ENCODE measurements around the gene MED10. TPM values are rescaled to one million over a fixed set of nuclear protein-coding genes. Genes with fewer than 3 reads are reported as not detected.

The MED10 gene
- total and polyA plus RNA-seq, 2 of the 4 experiments (the other 2 are of a cell fraction): 9.1 to 60.0 TPM

GRCh38 chr5:6383376-6383775 is 5.0 kb upstream of the MED10 start:
- 70% methylated on average over 4 of the region's 6 CpGs; no CpG with 5 or more reads in 1 of the 2 experiments for WGBS, 2 experiments (ENCODE audit: extremely low coverage in 2 of 2, insufficient read length in 1 of 2)
- Histone ChIP-seq H3K23ac (ENCODE audit: low read depth, low read length) (no peak overlapping the region), H2BK120ac (ENCODE audit: low read depth, low read length) (no peak overlapping the region), H3K4me3 (ENCODE audit: insufficient read depth, low read depth, low read length) (no peak overlapping the region), H2AFZ (replicated peaks; ENCODE audit: low read length, poor library complexity) (no peak overlapping the region), H3K9me3 (ENCODE audit: control insufficient read depth, insufficient read depth, low read length) (no peaks in the 10 kb centered on the region), H3K9me1 (ENCODE audit: insufficient read depth, low read length) (no peaks in the 10 kb centered on the region), H3K4me2 (ENCODE audit: low read depth, low read length) (no peak overlapping the region), H3K36me3 (ENCODE audit: control insufficient read depth, insufficient read depth, low read length) (no peaks in the 10 kb centered on the region), H2BK20ac (ENCODE audit: low read depth, low read length) (no peak overlapping the region), H4K20me1 (ENCODE audit: insufficient read depth, low read length) (no peaks in the 10 kb centered on the region), H4K8ac (ENCODE audit: low read depth in 2 of 2, low read length in 2 of 2) (no peak overlapping the region), H3K18ac (ENCODE audit: low read depth, low read length) (no peak overlapping the region), H3K4ac (ENCODE audit: low read depth, low read length) (no peak overlapping the region), H4K91ac (ENCODE audit: insufficient read depth, low read depth, low read length) (no peak overlapping the region), H3K56ac (ENCODE audit: extremely low read depth, insufficient read depth, low read length) (no peak overlapping the region), H4K5ac (ENCODE audit: low read depth, low read length) (no peak overlapping the region), H2BK15ac (ENCODE audit: low read depth, low read length) (no peak overlapping the region), H2AK9ac (replicated peaks; ENCODE audit: low read depth, low read length, poor library complexity) (no peak overlapping the region), H3K79me1 (ENCODE audit: low read depth in 1 of 2, low read length in 2 of 2) (no peaks in the 10 kb centered on the region), H3K27ac (ENCODE audit: insufficient read depth, low read length) (no peak overlapping the region), H3K4me1 (ENCODE audit: control insufficient read depth, insufficient read depth, low read length) (peaks cover 2% of the 10 kb centered on the region; the same call in 1 of the 2 replicates), H3K9ac (ENCODE audit: low read depth, low read length) (no peak overlapping the region), H3K27me3 (ENCODE audit: control insufficient read depth, insufficient read depth, low read length) (no peaks in the 10 kb centered on the region), H2BK5ac (ENCODE audit: low read depth, low read length, poor library complexity, severe bottlenecking) (no peak overlapping the region), H2AK5ac (ENCODE audit: low read depth, low read length) (no peak overlapping the region), H3K14ac (replicated peaks; ENCODE audit: low read depth, low read length) (no peak overlapping the region)
- TF ChIP-seq SMC3 (IDR thresholded peaks at IDR 0.05; ENCODE audit: low read depth, low read length): no peak
- no peak for TF ChIP-seq RFX5 (IDR thresholded peaks at IDR 0.05; ENCODE audit: low read depth, low read length)
- no peak for ATAC-seq (ENCODE audit: low read depth)
- intact Hi-C loops (cut with micrococcal nuclease) (no loop called here), in situ Hi-C loops (cut with MboI; ENCODE audit: low sequenced_read_pairs) (no loop called here), dilution Hi-C loops (cut with HindIII; ENCODE audit: low sequenced_read_pairs, unreplicated experiment) (no loop called here)
- CTCF ChIA-PET: no interaction called here
- no TSS peak for BruUV-seq (replicated peaks)
- DNase-seq: no peak
- POLR2A ChIA-PET (ENCODE audit: unreplicated experiment): no interaction called here

All from IMR-90 (cell line).